CD4-positive, alpha-beta T cell treated with Interferon gamma for 1 hour (primary cell): ENCODE measurements around the gene TRIM34.
"Not testable (repeated sequence)": the region's sequence is repeated elsewhere in the genome, so short reads cannot be mapped to it uniquely, and the experiment has no call there.

Experiments used
- DNase-seq: peaks from one replicate; pipeline ENCODE4 v3.0.0-alpha.2; 2020

TRIM34 gene, protein sequence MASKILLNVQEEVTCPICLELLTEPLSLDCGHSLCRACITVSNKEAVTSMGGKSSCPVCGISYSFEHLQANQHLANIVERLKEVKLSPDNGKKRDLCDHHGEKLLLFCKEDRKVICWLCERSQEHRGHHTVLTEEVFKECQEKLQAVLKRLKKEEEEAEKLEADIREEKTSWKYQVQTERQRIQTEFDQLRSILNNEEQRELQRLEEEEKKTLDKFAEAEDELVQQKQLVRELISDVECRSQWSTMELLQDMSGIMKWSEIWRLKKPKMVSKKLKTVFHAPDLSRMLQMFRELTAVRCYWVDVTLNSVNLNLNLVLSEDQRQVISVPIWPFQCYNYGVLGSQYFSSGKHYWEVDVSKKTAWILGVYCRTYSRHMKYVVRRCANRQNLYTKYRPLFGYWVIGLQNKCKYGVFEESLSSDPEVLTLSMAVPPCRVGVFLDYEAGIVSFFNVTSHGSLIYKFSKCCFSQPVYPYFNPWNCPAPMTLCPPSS

DNA sequence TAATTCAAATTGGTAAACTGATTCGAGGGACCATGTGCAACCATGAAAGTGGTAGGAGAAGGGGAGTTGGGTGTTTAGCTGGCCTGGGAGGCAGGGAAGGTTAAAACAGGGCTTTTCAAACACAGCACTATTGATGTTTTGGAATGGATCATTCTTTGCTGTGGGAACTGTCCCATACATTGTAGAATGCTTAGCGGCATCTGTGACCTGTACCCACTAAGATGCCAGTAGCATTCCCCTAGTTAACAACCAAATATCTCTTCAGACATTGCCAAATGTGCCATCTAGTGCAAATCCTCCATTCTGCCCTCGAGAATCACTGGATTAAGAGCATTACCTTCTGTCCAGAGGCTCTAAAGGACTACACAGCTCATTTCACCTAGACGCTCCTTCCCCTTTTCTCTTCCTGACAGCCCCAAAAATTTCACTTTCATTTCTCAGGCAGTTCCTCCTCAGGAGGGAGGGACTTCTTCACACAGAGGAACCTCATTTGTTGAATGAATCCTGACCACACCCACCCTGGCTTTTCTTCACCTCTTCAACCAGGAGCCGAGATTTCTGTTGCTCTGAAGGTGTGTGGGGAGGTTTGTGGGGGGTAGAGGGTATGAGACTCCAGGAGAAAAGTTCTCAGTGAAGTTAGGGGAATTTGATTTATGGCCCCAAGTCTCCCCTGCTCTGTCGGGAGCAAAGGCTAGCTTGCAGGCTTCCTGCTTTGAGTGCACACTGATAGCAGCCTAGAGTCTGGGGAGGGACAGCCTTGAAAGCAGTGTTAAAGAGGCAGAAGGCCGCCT is at the start of gene TRIM34:
Gene TRIM34 (plus strand): TSS at position 513 of the 791 bp plus-strand sequence. CDS start 7,331 bp downstream, outside the sequence.
- DNase-seq, result peak; percentile 69

DNA sequence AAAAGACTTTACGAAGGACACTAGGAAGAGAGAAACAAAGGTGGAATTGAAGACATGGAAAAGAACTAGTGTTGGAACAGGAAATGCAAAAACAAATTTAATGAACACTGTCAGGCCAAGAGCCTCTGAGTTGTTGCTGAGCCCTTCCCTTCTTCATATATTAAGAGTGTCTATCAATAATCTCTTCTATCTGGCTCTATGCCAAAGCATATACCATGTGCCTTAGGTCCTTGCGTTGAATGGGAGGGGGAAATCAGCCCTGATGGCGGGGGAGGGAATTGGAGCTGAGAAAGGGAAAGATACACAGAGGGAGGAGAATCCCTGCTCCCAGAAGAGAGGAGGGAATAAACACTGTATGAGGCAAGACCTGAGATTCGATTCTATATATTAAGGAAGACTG is 49.6 kb upstream of the TRIM34 start:
- DNase-seq, result no peak

DNA sequence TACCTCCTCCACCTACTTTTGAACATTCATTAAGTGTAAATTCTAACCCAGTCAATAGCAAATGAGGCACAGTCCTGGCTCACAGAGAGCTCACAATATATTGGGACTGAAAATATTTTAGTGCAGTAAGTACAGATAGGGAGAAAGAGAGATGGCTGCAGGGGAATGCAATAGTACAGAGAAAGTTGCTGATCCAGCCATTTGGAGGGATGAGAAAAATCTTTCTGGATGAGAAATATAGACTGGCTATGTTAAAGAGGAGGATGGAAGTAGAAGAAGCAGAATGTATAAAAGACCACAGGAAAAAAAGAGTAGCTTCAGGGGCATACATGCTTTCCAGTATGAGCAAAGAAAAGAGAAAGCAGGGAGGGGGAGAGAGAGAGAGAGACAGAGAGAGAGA is 47.7 kb upstream of the TRIM34 start:
- no peak for DNase-seq

DNA sequence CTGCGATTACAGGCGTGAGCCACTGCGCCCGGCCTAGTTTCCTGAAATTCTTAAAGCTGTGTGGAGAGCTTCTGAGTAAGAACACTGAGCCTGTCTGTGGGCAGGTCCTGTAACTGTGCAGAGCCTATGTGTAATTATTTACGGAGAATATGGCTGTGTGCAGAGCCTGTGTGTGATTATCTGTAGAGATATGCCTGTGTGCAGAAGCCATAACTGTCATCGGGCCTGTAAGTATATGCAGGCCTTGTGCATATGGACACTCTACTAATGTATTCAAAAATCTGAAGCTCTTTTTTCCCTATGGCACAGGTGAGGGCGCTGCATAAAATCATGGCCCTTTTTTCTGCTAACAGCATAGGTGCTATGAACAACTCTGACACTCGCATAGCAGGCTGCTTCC is 44.2 kb upstream of the TRIM34 start, which contains the start of gene OR52B6:
Gene OR52B6 (plus strand): TSS at position 301 of the 400 bp plus-strand sequence. CDS start 0 bp downstream, at position 301.
- no peak for DNase-seq

DNA sequence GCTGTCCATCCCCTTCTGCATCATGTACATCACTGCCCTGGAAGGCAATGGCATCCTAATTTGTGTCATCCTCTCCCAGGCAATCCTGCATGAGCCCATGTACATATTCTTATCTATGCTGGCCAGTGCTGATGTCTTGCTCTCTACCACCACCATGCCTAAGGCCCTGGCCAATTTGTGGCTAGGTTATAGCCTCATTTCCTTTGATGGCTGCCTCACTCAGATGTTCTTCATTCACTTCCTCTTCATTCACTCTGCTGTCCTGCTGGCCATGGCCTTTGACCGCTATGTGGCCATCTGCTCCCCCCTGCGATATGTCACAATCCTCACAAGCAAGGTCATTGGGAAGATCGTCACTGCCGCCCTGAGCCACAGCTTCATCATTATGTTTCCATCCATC is 43.8 kb upstream of the TRIM34 start:
- DNase-seq, result no peak

DNA sequence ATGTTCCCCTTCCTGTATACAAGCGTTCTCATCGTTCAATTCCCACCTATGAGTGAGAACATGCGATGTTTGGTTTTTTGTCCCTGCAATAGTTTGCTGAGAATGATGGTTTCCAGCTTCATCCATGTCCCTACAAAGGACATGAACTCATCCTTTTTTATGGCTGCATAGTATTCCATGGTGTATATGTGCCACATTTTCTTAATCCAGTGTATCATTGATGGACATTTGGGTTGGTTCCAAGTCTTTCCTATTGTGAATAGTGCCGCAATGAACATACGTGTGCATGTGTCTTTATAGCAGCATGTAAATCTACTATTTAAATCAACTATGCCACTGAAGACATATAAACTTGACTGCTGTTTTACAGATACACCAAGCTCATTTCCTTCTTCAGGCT is 40.3 kb upstream of the TRIM34 start:
- DNase-seq, result not testable (repeated sequence)

DNA sequence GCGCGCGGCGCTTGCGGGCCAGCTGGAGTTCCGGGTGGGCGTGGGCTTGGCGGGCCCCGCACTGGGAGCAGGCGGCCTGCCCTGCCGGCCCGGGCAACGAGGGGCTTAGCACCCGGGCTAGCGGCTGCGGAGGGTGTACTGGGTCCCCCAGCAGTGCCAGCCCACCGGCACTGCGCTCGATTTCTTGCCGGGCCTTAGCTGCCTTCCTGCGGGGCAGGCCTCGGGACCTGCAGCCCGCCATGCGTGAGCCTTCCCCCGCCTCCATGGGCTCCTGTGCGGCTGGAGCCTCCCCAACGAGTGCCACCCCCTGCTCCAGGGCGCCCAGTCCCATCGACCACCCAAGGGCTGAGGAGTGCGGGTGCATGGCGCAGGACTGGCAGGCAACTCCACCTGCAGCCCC is 34.9 kb upstream of the TRIM34 start:
- not testable (repeated sequence) for DNase-seq

DNA sequence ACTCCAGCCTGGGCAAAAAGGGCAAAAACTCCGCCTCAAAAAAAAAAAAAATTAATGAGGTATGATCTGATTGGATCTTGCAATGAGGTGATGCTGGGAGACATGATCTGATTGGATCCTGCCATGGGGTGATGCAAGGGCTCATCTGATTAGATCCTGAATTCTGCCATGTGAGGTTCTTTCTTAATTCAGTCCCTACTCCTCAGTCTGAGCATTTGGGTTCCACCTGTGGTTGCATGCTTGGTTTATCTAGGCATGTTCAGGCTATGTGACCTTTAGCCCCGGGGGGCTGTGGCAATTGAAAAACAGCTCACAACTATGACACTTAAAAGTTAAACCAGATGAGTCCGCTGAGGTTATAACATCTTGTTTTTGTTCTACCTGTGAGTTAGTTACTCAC is 33.2 kb upstream of the TRIM34 start:
- no peak for DNase-seq

DNA sequence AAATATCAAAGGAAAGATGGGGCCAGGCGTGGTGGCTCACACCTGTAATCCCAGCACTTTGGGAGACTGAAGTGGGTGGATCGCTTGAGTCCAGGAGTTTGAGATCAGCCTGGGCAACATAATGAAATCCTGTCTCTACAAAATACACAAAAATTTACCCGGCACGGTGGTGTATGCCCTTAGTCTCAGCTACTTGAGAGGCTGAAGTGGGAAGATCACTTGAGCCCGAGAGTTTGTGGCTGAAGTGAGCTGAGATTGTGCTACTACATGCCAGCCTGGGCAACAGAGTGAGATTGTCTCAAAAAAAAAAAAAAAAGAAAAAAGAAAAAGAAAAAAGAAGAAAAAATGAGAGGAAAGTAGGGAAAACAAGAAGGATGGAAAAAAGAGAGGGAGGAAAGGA is 32.2 kb upstream of the TRIM34 start:
- no peak for DNase-seq

DNA sequence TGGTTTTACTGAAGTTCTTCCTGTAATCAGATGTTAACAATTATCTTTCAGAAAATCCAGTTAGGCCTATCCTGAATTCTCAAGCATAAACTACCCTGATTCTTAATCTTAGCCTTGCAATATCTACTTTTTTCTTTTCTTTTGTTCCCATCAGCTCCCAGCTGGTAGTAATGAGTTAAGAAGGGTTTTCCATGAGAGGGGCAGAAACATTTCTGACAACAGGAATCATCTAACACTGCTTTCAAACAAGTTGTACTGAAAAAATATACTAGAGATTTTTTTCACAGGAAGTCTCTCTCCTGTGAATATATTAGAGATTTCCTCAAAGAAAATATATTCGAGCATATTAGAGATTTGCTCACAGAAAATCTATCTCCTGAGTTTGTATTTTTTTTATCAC is 31.7 kb upstream of the TRIM34 start:
- DNase-seq, result no peak

DNA sequence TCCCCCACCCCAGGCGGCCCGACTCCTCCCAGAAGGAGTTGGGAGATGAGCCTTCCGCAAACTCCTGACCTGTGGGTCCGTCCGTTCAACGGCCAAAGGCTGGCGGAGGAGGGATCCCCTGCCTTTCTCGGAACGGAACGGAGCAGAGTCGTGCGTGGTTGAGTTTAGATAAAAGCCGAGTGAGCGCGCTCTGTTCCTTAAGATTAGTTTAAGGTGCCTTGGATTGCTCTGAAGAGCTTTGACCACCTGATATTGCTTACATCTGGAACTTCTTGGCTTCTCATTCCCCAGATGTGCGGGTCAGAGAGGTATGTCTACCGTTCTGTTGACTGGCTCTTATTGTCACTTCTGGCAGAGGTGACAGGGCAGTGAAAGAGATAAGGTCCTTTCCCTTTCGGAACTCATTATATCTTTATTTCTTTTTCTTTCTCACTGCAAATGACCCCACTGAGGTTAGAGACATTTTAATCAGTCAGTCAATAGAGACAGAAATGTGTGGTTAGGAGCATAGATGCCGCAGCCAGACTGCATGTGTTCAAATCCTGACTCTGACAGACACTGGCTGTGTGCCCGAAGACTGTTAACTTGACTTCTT is 28.1 kb upstream of the TRIM34 start, which contains the start of gene TRIM6:
Gene TRIM6 (plus strand): TSS at position 31 of the 595 bp plus-strand sequence. CDS start 261 bp downstream, at position 292.
- peak; percentile 14 for DNase-seq

DNA sequence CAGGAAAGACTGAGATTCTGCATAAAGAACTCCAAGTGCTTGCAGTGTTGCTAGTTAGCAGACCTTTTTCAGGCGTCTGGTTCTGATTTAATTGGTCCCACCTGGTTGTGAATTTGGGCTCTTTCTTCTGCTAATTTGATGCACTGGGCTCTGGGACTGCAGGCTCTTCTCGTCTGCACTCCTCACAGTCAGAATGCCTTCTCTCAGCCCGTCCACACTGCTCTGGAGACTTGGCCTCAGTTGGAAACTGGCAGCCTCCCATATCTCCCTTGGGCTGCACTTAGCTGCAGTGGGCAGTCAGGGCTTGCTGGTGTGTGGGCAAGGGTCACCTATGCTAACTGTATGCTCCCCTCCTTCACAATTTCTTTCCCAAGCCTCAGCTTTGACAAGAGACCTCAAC is 26.8 kb upstream of the TRIM34 start:
- no peak for DNase-seq

DNA sequence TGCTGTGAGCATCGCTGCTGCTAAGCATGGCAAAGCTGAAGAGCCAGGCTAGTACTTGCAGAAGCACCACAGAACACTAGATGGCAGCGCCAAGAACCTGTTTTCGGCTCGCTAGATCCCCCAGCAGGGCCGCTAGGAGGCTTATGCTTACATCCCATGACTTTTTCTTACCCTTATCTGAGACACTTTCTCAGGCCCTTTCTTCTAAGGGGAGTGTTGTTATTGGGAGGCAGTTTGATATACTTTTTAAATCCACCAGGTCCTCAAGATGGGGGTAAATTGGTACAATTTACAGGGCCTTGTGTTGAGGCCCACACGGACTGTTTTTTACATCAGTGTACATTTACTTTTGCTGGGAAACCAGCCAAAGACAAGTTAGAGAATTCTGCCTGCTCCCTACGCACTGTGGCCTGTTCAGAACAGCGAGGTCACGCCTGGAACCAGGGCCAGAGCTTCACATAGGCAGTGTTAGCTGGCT is 24.4 kb upstream of the TRIM34 start:
- DNase-seq, result peak; percentile 64

DNA sequence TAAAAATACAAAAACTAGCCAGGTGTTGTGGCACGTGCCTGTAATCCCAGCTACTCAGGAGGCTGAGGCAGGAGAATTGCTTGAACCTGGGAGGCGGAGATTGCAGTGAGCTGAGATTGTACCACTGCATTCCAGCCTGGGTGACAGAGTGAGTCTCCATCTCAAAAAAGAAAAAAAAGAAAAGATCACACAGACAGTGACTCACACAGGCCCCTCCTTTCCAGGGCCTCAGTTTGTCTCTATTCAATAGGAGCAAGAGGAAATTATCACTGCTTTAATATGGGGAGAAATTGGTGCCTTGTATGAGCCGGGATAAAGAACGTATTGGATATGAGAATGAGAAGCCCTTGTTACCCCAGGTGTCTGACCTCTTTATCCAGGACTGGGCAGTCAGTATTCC is 22.0 kb upstream of the TRIM34 start:
- DNase-seq, result not testable (repeated sequence)

DNA sequence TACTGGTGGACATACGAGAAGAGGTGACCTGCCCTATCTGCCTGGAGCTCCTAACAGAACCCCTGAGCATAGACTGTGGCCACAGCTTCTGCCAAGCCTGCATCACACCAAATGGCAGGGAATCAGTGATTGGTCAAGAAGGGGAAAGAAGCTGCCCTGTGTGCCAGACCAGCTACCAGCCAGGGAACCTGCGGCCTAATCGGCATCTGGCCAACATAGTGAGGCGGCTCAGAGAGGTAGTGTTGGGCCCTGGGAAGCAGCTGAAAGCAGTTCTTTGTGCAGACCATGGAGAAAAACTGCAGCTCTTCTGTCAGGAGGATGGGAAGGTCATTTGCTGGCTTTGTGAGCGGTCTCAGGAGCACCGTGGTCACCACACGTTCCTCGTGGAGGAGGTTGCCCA is 21.5 kb upstream of the TRIM34 start:
- DNase-seq, result no peak

DNA sequence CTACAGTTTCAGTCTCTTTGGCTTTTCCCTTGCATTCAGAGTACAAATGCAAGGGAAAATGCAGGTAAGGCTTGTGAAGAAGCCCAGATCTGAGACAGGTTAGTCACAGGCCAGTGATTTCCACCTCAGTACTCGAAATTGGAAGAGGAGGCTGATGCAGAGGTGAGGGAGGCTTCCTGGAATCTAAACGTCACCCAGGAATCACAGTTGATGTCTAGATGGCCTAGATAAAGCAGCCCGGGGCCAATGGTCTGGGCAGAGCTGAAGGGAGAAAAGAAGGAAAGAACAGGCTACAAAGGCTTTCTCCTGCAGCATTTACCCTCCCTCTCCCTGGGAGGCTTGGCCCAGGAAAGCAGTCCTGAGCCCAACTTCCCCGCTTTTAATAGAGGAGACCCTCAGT is 19.9 kb upstream of the TRIM34 start:
- DNase-seq, result no peak

DNA sequence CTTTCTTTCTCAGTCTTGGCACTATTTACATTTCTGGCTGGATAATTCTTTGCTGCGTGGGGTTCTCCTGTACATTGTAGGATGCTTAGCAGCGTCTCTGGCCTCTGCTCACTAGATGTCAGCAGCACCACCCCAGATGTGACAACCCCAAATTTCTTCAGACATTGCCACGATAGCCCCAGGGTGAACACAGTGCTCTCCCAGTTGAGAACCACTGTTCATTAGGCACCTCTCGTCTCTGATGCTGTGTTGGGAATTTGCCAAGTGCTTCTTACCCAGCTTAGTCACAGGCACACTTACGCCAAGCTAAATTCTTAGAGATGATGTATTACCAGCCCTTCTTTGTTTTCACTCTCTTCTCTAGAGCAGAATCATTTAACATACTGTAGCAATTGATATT is 19.0 kb upstream of the TRIM34 start:
- DNase-seq, result no peak

DNA sequence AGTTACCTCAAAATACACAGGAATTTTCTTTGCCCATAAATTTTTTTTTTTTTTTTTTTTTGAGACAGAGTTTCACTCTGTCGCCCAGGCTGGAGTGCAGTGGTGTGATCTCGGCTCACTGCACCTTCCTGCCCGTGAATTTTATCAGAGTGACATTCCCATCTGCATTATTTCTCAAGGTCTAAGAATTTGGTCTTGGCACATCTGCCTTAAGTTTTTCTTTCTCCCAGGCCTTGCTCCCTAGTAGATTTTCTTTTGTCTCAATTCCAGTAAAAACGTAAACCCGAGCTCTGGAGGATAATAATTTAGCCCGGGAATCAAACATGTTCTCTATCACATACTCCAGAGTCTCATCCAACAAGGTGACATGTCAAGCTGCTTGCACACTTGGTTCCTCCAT is 16.0 kb upstream of the TRIM34 start:
- no peak for DNase-seq

DNA sequence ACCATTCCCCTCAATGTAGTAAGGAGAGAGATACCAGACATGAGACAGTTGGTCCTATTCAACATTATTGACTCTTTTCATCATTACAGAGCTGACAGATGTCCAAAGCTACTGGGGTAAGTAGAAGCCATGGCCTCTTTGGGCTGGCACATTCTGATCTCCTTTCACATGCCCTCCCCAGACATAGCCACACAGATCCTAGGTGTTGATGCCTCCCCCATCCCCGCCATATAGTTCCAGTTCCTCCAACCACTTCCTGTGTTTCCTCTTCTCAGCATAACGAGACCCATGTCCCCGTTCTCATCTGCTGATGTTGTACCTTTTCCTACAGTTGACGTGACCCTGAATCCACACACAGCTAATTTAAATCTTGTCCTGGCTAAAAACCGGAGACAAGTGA is 14.4 kb upstream of the TRIM34 start:
- no peak for DNase-seq

DNA sequence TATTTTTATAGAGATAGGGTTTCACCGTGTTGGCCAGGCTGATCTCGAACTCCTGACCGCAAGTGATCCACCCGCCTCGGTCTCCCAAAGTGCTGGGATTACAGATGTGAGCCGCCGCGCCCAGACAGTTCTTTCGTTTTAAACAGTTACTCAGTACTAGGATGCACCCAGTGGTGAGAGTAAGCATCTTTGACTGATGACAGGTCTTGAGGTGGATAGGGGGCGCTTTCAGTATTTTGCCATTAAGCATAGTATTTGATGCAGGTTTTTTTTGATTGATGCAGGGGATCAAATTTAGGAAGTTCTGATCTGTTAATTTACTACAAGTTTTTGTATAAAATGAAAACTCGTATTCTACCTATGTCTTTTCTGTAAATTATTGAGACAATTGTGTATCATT is 13.2 kb upstream of the TRIM34 start:
- DNase-seq, result no peak

DNA sequence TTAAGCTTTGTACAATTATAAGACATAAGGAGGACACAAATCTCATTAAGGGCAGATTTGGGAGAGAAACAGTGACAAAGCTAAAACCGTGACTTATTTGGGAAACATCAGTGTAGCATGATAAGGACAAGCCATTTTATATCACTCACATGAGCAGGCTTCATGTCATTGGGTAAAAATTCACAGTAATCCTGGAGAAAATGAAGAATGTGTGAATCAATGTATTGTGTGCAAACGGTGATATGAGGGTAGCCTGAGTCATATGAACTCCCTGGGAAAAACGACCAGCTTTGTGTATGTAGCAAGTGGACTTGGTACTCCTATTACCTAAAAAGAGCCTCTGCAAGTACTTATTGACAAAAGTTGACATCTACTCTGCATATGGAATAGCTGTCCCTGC is 6.0 kb upstream of the TRIM34 start:
- DNase-seq, result no peak

DNA sequence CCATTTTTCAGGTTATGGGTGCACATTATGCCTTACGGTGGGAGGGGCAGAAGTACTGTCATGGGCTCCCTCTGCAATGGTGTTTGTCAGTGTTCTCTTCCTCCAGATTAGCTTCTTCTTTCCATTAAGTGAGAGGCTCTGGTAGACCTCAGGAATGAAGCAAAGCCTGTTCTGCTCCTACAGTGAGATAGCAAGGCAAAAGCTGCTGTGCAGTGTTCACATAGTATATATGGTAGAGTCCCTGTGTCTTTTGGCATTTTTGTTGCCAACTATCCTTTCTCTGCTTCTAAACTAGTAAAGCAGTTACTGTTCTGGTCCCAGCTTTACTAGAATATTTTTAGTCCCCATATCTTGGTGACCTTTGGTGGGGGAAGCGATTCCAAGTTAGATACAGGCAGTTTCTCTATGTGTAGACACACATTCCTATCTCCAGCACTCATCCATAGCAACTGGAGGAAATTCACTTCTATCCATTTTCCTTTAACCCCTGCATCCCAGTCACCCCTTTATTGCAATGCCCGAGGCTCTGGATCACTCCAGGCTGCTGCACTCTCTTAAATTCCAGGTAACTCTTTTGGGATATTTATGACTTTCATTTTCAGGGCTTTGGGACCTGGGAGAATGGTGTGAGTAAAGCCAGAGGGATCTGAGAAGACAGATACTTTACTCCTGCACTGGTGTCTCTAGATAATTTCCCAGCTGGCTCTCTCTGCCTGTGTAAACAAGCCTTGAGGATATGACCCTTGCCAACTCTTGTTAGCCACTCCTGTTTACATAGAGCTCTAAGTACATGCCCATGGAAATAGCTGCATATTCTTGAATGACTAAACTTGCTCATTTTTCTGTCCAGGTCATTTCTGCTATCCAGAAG is 3.9 kb upstream of the TRIM34 start:
- no peak for DNase-seq
